Measurements from ENCODE around the gene CCDC86. TPM values are rescaled to one million over a fixed set of nuclear protein-coding genes. Genes with fewer than 3 reads are reported as not detected.

CCDC86 gene
- total and polyA plus RNA-seq, 10 of the 15 experiments (the other 5 are each of a cell fraction or from before 2014, with no cell fraction given), result 2.0 to 87.2 (median 38.7) TPM

GRCh38 chr11:60795291-60795690, 46.6 kb upstream of the CCDC86 start:
- H3K9ac ChIP-seq (ENCODE audit: control insufficient read depth, insufficient read depth, low read length), result no peak overlapping the region
- no peaks in the 10 kb centered on the region; a peak in 1 of 4 replicates for H3K27me3 ChIP-seq (replicated peaks in 1 of 2; ENCODE audit: control insufficient read depth in 2 of 2, insufficient read depth in 2 of 2, low read length in 1 of 2)
- CTCF ChIA-PET, result interaction anchor here (0.5 kb wide), 1 partner anchor 20 kb away, joined by 3 read pairs; no protein-coding TSS in a partner anchor
- no peak for DNase-seq (ENCODE audit: low read depth, low spot score)
- SMC1A ChIA-PET (ENCODE audit: uncharacterized antibody, unreplicated experiment), result no interaction called here
- RAD21 ChIA-PET (ENCODE audit: unreplicated experiment), result no interaction called here
- in situ Hi-C loops (cut with MboI), result no loop called here
- no peaks in the 10 kb centered on the region for H3K4me1 ChIP-seq (ENCODE audit: control insufficient read depth, insufficient read depth, low read length)
- no peaks in the 10 kb centered on the region; the same call in 2 of the 3 replicates for H3K9me3 ChIP-seq (replicated peaks; ENCODE audit: control insufficient read depth, insufficient read depth, low read length)
- no peak overlapping the region for H3K27ac ChIP-seq (ENCODE audit: control insufficient read depth, insufficient read depth)
- H2AFZ ChIP-seq (ENCODE audit: control insufficient read depth, low read depth, low read length), result no peak overlapping the region
- no peak for FAIRE-seq
- TF ChIP-seq CREM (IDR thresholded peaks at IDR 0.05; ENCODE audit: low read depth) (no peak), JUNB (IDR thresholded peaks at IDR 0.05) (no peak), EP300 (IDR thresholded peaks at IDR 0.05; ENCODE audit: borderline replicate concordance in 1 of 2, control insufficient read depth in 1 of 2, low read depth in 2 of 2, low read length in 2 of 2) (no peak), MYB (IDR thresholded peaks at IDR 0.05; ENCODE audit: borderline replicate concordance, low read depth, low read length) (no peak), PML (IDR thresholded peaks at IDR 0.05; ENCODE audit: low read length) (no peak), RAD21 (IDR thresholded peaks at IDR 0.05; ENCODE audit: insufficient read depth, low read depth, low read length) (no peak), NR2C2 (IDR thresholded peaks at IDR 0.05; ENCODE audit: borderline replicate concordance, control insufficient read depth, insufficient read length, low read depth) (no peak), ZSCAN29 (IDR thresholded peaks at IDR 0.05) (no peak), PAX5 (IDR thresholded peaks at IDR 0.05; ENCODE audit: borderline replicate concordance, low read depth, low read length) (no peak), SMAD1 (IDR thresholded peaks at IDR 0.05; ENCODE audit: low read depth, partially characterized antibody) (no peak), PAX8 (IDR thresholded peaks at IDR 0.05) (no peak), SMARCA5 (IDR thresholded peaks at IDR 0.05) (no peak), TCF7 (IDR thresholded peaks at IDR 0.05; ENCODE audit: borderline replicate concordance) (no peak), SREBF2 (IDR thresholded peaks at IDR 0.05; ENCODE audit: low read length) (no peak), NR2F1 (conservative IDR thresholded peaks at IDR 0.05) (no peak), EGR1 (IDR thresholded peaks at IDR 0.05; ENCODE audit: borderline replicate concordance in 1 of 2, low read depth in 2 of 2, low read length in 2 of 2) (no peak)
- TF ChIP-seq, protein P1, sequence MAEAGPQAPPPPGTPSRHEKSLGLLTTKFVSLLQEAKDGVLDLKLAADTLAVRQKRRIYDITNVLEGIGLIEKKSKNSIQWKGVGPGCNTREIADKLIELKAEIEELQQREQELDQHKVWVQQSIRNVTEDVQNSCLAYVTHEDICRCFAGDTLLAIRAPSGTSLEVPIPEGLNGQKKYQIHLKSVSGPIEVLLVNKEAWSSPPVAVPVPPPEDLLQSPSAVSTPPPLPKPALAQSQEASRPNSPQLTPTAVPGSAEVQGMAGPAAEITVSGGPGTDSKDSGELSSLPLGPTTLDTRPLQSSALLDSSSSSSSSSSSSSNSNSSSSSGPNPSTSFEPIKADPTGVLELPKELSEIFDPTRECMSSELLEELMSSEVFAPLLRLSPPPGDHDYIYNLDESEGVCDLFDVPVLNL (IDR thresholded peaks at IDR 0.05; ENCODE audit: low read depth, low read length), result no peak
- no TSS peak for BruUV-seq (replicated peaks)
- H4K20me1 ChIP-seq (ENCODE audit: control insufficient read depth, insufficient read depth), result no peaks in the 10 kb centered on the region
- WGBS (ENCODE audit: insufficient coverage, insufficient replicate concordance, low lambda C conversion rate, missing lambda C conversion rate), result 16% methylated on average over 6 of the region's 6 CpGs
- ATAC-seq, result no peak
- no peaks in the 10 kb centered on the region for H3K36me3 ChIP-seq (ENCODE audit: control insufficient read depth in 2 of 2, insufficient read depth in 2 of 2, low read length in 1 of 2)
- intact Hi-C loops (cut with micrococcal nuclease; ENCODE audit: unreplicated experiment), result no loop called here
- no peak overlapping the region for H3K4me3 ChIP-seq
- H3K4me2 ChIP-seq (ENCODE audit: control insufficient read depth, insufficient read depth), result no peak overlapping the region
- POLR2A ChIA-PET, result interaction anchor here (0.6 kb wide), 1 partner anchor 596 kb away, joined by 3 read pairs; no protein-coding TSS in a partner anchor
- no peaks in the 10 kb centered on the region for H3K79me2 ChIP-seq (ENCODE audit: control insufficient read depth, insufficient read depth, low read length)

Data from GM12878 (cell line).